GM12878 (cell line): ENCODE measurements around the gene AGFG1. TPM values are rescaled to one million over a fixed set of nuclear protein-coding genes. Genes with fewer than 3 reads are reported as not detected.

ENCODE experiments used
- ATAC-seq: fragments of 200-7000 bp; cut with Tn5 transposase; 3 replicates; pipeline ENCODE4 v1.9.1; 2020; ENCODE audit warnings: mild to moderate bottlenecking, moderate library complexity
- BruUV-seq: library from RNA; stranded (reverse); fragments of 400-500 nt; replicated peaks from 2 replicates; lab custom pipeline; 2021; lab: Mats Ljungman, UMichigan
- CTCF ChIA-PET: fragments of 300-600 bp; sonication (Branson Sonifier 250); formaldehyde crosslinking; extraction: SDS; loops from one replicate; lab custom pipeline; 2021; ENCODE audit warnings: inconsistent platforms; lab: Yijun Ruan, JAX
- POLR2A ChIA-PET: fragments of 350-600 bp; formaldehyde crosslinking; extraction: SDS; loops from one replicate; lab custom pipeline; 2021; ENCODE audit warnings: inconsistent platforms; lab: Charles Lee
- RAD21 ChIA-PET: fragments of 300-600 bp; sonication (Branson Sonifier 250); formaldehyde crosslinking; loops from one replicate; lab custom pipeline; 2023; ENCODE audit warnings: antibody characterized with exemption; ENCODE audit not compliant: unreplicated experiment; lab: Charles Lee
- SMC1A ChIA-PET: fragments of 300-600 bp; sonication (Branson Sonifier 250); formaldehyde crosslinking; loops from one replicate; lab custom pipeline; 2023; ENCODE audit not compliant: unreplicated experiment, uncharacterized antibody; lab: Charles Lee
- DNase-seq: peaks from one replicate; pipeline ENCODE4 v3.0.0-alpha.2; 2011; ENCODE audit warnings: low read depth, low spot score
- FAIRE-seq: peaks from 3 replicates; lab custom pipeline; 2011; peaks lifted over from hg19 to GRCh38; lab: Jason Lieb, UNC
- H2AFZ ChIP-seq: 2 replicates; pipeline ENCODE4 v1.6.0; 2011; ENCODE audit warnings: low read depth, low read length, control low read depth; ENCODE audit not compliant: control insufficient read depth
- H3K27ac ChIP-seq: 2 replicates; pipeline ENCODE4 v1.5.1; 2011; ENCODE audit warnings: control low read depth; ENCODE audit not compliant: control insufficient read depth, insufficient read depth
- H3K27me3 ChIP-seq, 2 experiments: replicated peaks in 1 of 2; 2 replicates each; pipeline versions ENCODE4 v1.6.0 to v1.6.1; 2011; ENCODE audit warnings: low read length in 1 of 2; ENCODE audit not compliant: control insufficient read depth in 2 of 2, insufficient read depth in 2 of 2
- H3K36me3 ChIP-seq, 2 experiments: 2 replicates each; pipeline ENCODE4 v1.5.1; 2011; ENCODE audit warnings: low read length in 1 of 2; ENCODE audit not compliant: control insufficient read depth in 2 of 2, insufficient read depth in 2 of 2
- H3K4me1 ChIP-seq: 2 replicates; pipeline ENCODE4 v1.6.1; 2011; ENCODE audit warnings: mild to moderate bottlenecking, low read length, moderate library complexity, mixed read lengths; ENCODE audit not compliant: control insufficient read depth, insufficient read depth
- H3K4me2 ChIP-seq: 2 replicates; pipeline ENCODE4 v1.6.0; 2011; ENCODE audit warnings: control low read depth; ENCODE audit not compliant: control insufficient read depth, insufficient read depth
- H3K4me3 ChIP-seq: fragments of 200-600 bp; sonication (generic); 2 replicates; pipeline ENCODE4 v1.5.1; 2016
- H3K79me2 ChIP-seq: 2 replicates; pipeline ENCODE4 v1.6.0; 2011; ENCODE audit warnings: low read length; ENCODE audit not compliant: control insufficient read depth, insufficient read depth
- H3K9ac ChIP-seq: 2 replicates; pipeline ENCODE4 v1.8.0; 2011; ENCODE audit warnings: low read length, control low read depth, mixed read lengths; ENCODE audit not compliant: control insufficient read depth, insufficient read depth
- H3K9me3 ChIP-seq: replicated peaks from 3 replicates; pipeline ENCODE4 v1.5.1; 2011; ENCODE audit warnings: mild to moderate bottlenecking, low read length; ENCODE audit not compliant: control insufficient read depth, insufficient read depth
- H4K20me1 ChIP-seq: 2 replicates; pipeline ENCODE4 v1.6.0; 2011; ENCODE audit not compliant: control insufficient read depth, insufficient read depth
- CBX5 ChIP-seq: sonication (generic); IDR thresholded peaks from 2 replicates; pipeline ENCODE4 v1.6.1; 2016; ENCODE audit warnings: low read depth, moderate library complexity, mild to moderate bottlenecking, inconsistent platforms
- CEBPB ChIP-seq, 2 experiments: fragments of 150-350 bp in 1 of 2; IDR thresholded peaks; 2 replicates each; pipeline ENCODE4 v1.6.1; 2012 to 2014; ENCODE audit warnings: low read depth in 2 of 2, low read length in 2 of 2, borderline replicate concordance in 1 of 2, inconsistent platforms in 1 of 2
- CHD4 ChIP-seq: fragments of 200-600 bp; sonication (generic); IDR thresholded peaks from 2 replicates; pipeline ENCODE4 v1.6.1; 2016; ENCODE audit warnings: mild to moderate bottlenecking
- HDGF ChIP-seq: fragments of 450-650 bp; IDR thresholded peaks from 2 replicates; pipeline ENCODE4 v1.6.1; 2016; ENCODE audit warnings: antibody characterized with exemption
- IRF5 ChIP-seq: fragments of 450-650 bp; IDR thresholded peaks from 2 replicates; pipeline ENCODE4 v1.6.1; 2017; ENCODE audit warnings: borderline replicate concordance
- RAD51 ChIP-seq: fragments of 450-650 bp; IDR thresholded peaks from 2 replicates; pipeline ENCODE4 v1.6.1; 2016; ENCODE audit warnings: moderate library complexity, mild to moderate bottlenecking, inconsistent platforms
- RFX5 ChIP-seq: IDR thresholded peaks from 2 replicates; pipeline ENCODE4 v1.6.1; 2011; ENCODE audit warnings: low read depth, low read length, improper control_type of control experiment
- SREBF2 ChIP-seq: IDR thresholded peaks from 2 replicates; pipeline ENCODE4 v1.6.1; 2012; ENCODE audit warnings: mild to moderate bottlenecking, low read length
- ZBTB11 ChIP-seq: fragments of 450-650 bp; formaldehyde crosslinking; IDR thresholded peaks from 2 replicates; pipeline ENCODE4 v1.5.0; 2022; ENCODE audit warnings: mild to moderate bottlenecking, missing genetic modification characterization
- ZSCAN29 ChIP-seq: fragments of 450-650 bp; IDR thresholded peaks from 2 replicates; pipeline ENCODE4 v1.6.1; 2017; ENCODE audit warnings: mild to moderate bottlenecking, moderate library complexity
- WGBS: methylation state at CpG from one replicate; pipeline ENCODE4 v1.1.6; 2016; ENCODE audit warnings: low lambda C conversion rate; ENCODE audit not compliant: insufficient replicate concordance, insufficient coverage; ENCODE audit errors: missing lambda C conversion rate; 5-methylcytosine and 5-hydroxymethylcytosine counted together
- in situ Hi-C: fragments of 300-500 bp; cut with MboI; formaldehyde crosslinking; loops from 9 replicates; pipeline ENCODE4 v1.14.3; 2018; ENCODE audit warnings: mixed read lengths
- intact Hi-C: fragments of 100-400 bp; cut with micrococcal nuclease; formaldehyde crosslinking; loops from one replicate; pipeline ENCODE4 v1.14.2; 2022; ENCODE audit not compliant: unreplicated experiment
- polyA plus RNA-seq, 11 experiments: library from polyadenylated mRNA; depleted of rRNA in 4 of 11; unstranded in 6 of 11; stranded (reverse) in 5 of 11; fragments of >200 nt; fragmentation: Nextera tagmentation in 4 of 11; fragmentation: Illumina TruSeq in 1 of 11; extraction: Ambion mirVana in 4 of 11; extraction: Trizol in 1 of 11; gene quantifications; 1 replicate in 1 of 11; 2 replicates in 10 of 11; pipeline versions ENCODE4 v1.2.1 to v1.2.3, GENCODE V29; 2011 to 2016; ENCODE audit warnings: inconsistent platforms in 2 of 11, missing spikeins in 2 of 11, low read depth in 1 of 11
- total RNA-seq, 4 experiments: library from RNA; depleted of rRNA in 3 of 4; stranded (reverse); fragments of >200 nt in 3 of 4; fragmentation: Illumina TruSeq in 1 of 4; extraction: Trizol in 1 of 4; gene quantifications; 2 replicates each; pipeline versions ENCODE4 v1.2.1 to v1.2.3, GENCODE V29; 2013 to 2021

The AGFG1 gene
- total and polyA plus RNA-seq, 10 of the 15 experiments (the other 5 are each of a cell fraction or from before 2014, with no cell fraction given), result 7.3 to 243 (median 81.7) TPM

GRCh38 chr2:227565080-227565479 is 93.1 kb downstream of the AGFG1 start (continued):
- no peak for TF ChIP-seq ZBTB11 (CRISPR knock-in tag)

GRCh38 chr2:227566012-227566411 is 94.1 kb downstream of the AGFG1 start:
- RAD21 ChIA-PET, result interaction anchor here (1.0 to 1.5 kb wide), 2 partner anchors 159 to 200 kb away, joined by 4 to 5 read pairs; no protein-coding TSS in a partner anchor
- no peak overlapping the region for H2AFZ ChIP-seq
- H3K27ac ChIP-seq, result no peak overlapping the region
- CTCF ChIA-PET, result interaction anchor here (1.1 to 3.9 kb wide), 2 partner anchors 160 to 304 kb away, joined by 3 to 28 read pairs; no protein-coding TSS in a partner anchor
- DNase-seq (no peak), ATAC-seq (peak; percentile 38; the same call in 2 of the 3 replicates), FAIRE-seq (no peak)
- WGBS, result 71% methylated on average over 3 of the region's 3 CpGs
- H3K27me3 ChIP-seq, result no peaks in the 10 kb centered on the region
- in situ Hi-C loops (no loop called here), intact Hi-C loops (no loop called here)
- H3K4me3 ChIP-seq, result no peak overlapping the region
- H4K20me1 ChIP-seq, result no peaks in the 10 kb centered on the region
- H3K4me2 ChIP-seq, result no peak overlapping the region
- H3K36me3 ChIP-seq, result 0 out of 4 replicates have a peak, but pooled peaks cover 0 to 2% of the 10 kb centered on the region in 2 experiments
- H3K79me2 ChIP-seq, result no peaks in the 10 kb centered on the region
- SMC1A ChIA-PET, result interaction anchor here (0.8 to 2.5 kb wide), 9 partner anchors 9 to 159 kb away, joined by 3 to 13 read pairs (median 4); no protein-coding TSS in a partner anchor
- TF ChIP-seq ZSCAN29, result no peak
- no peak for TF ChIP-seq RAD51
- no peak for TF ChIP-seq SREBF2
- TF ChIP-seq CHD4, result no peak
- no peak for TF ChIP-seq CEBPB (IDR thresholded peaks at IDR 0.05; ENCODE audit: borderline replicate concordance in 1 of 2, low read depth in 2 of 2, low read length in 2 of 2)
- TF ChIP-seq HDGF, result no peak
- TF ChIP-seq IRF5, result no peak
- no peak for TF ChIP-seq RFX5
- no peak for TF ChIP-seq CBX5
- H3K9me3 ChIP-seq, result no peaks in the 10 kb centered on the region
- H3K4me1 ChIP-seq, result no peaks in the 10 kb centered on the region
- no peak overlapping the region for H3K9ac ChIP-seq
- POLR2A ChIA-PET, result interaction anchor here (0.6 kb wide), 1 partner anchor 77 kb away, joined by 3 read pairs; no protein-coding TSS in a partner anchor
- no TSS peak for BruUV-seq
